CD14-positive monocyte (primary cell): ENCODE measurements around the gene PLG. TPM values are rescaled to one million over a fixed set of nuclear protein-coding genes. Genes with fewer than 3 reads are reported as not detected.

Source experiments
- DNase-seq, 3 donors: peaks; one replicate each; pipeline ENCODE4 v3.0.0-alpha.2; 2011 to 2022
- H2AFZ ChIP-seq: 2 replicates; pipeline ENCODE4 v1.6.0; 2012; ENCODE audit warnings: mild to moderate bottlenecking, low read depth, low read length, inconsistent platforms; ENCODE audit not compliant: insufficient read depth, poor library complexity, severe bottlenecking
- H3K27ac ChIP-seq, 2 donors: 1 replicate in 1 of 2; 2 replicates in 1 of 2; pipeline ENCODE4 v1.5.1; 2012 to 2013; ENCODE audit warnings: low read length in 2 of 2, control low read depth in 1 of 2, inconsistent platforms in 1 of 2, low read depth in 1 of 2, mild to moderate bottlenecking in 1 of 2
- H3K27me3 ChIP-seq, 2 donors: one replicate each; pipeline versions ENCODE4 v1.6.0 to v1.6.1; 2011 to 2013; ENCODE audit warnings: low read length in 2 of 2; ENCODE audit not compliant: control insufficient read depth in 2 of 2, insufficient read depth in 2 of 2
- H3K36me3 ChIP-seq, 2 donors: replicated peaks in 1 of 2; 1 replicate in 1 of 2; 2 replicates in 1 of 2; pipeline versions ENCODE4 v1.5.1 to v1.6.1; 2012 to 2013; ENCODE audit warnings: low read length in 2 of 2, control low read depth in 1 of 2, inconsistent platforms in 1 of 2, mild to moderate bottlenecking in 1 of 2; ENCODE audit not compliant: insufficient read depth in 2 of 2, control insufficient read depth in 1 of 2
- H3K4me1 ChIP-seq, 2 donors: 1 replicate in 1 of 2; 2 replicates in 1 of 2; pipeline versions ENCODE4 v1.5.1 to v1.6.1; 2012 to 2013; ENCODE audit warnings: low read length in 2 of 2, control low read depth in 1 of 2, inconsistent platforms in 1 of 2, mild to moderate bottlenecking in 1 of 2, moderate library complexity in 1 of 2; ENCODE audit not compliant: insufficient read depth in 2 of 2, control insufficient read depth in 1 of 2
- H3K4me2 ChIP-seq: replicated peaks from 2 replicates; pipeline ENCODE3; 2012; ENCODE audit warnings: low read length, moderate library complexity, mild to moderate bottlenecking; ENCODE audit not compliant: poor library complexity, severe bottlenecking; ENCODE audit errors: extremely low read depth
- H3K4me3 ChIP-seq, 3 experiments: fragments of 200-600 bp in 1 of 3; sonication (generic) in 1 of 3; replicated peaks in 1 of 3; 1 replicate in 2 of 3; 2 replicates in 1 of 3; pipeline ENCODE4 v1.5.1; 2011 to 2013; ENCODE audit warnings: low read length in 3 of 3, mild to moderate bottlenecking in 3 of 3, control low read depth in 2 of 3, low read depth in 2 of 3, inconsistent platforms in 1 of 3, moderate library complexity in 1 of 3
- H3K79me2 ChIP-seq: 2 replicates; pipeline ENCODE4 v1.6.0; 2012; ENCODE audit warnings: mild to moderate bottlenecking, control low read depth, inconsistent platforms, low read length, moderate library complexity; ENCODE audit not compliant: insufficient read depth
- H3K9ac ChIP-seq: 2 replicates; pipeline ENCODE4 v1.6.0; 2017; ENCODE audit warnings: low read length, mild to moderate bottlenecking; ENCODE audit not compliant: insufficient read depth, poor library complexity, severe bottlenecking
- H3K9me3 ChIP-seq, 2 donors: replicated peaks in 1 of 2; 1 replicate in 1 of 2; 2 replicates in 1 of 2; pipeline versions ENCODE4 v1.5.1 to v1.6.1; 2012 to 2013; ENCODE audit warnings: low read length in 2 of 2, control low read depth in 1 of 2; ENCODE audit not compliant: control insufficient read depth in 1 of 2, insufficient read depth in 1 of 2
- H4K20me1 ChIP-seq: 2 replicates; pipeline ENCODE4 v1.6.0; 2012; ENCODE audit warnings: mild to moderate bottlenecking, low read length, control low read depth, moderate library complexity; ENCODE audit not compliant: insufficient read depth
- H3K27ac Mint-ChIP-seq, 7 donors: one replicate each; pipeline ENCODE4 v1.8.0; 2020; ENCODE audit warnings: mild to moderate bottlenecking in 7 of 7, mixed read lengths in 7 of 7, moderate library complexity in 6 of 7, inconsistent platforms in 2 of 7
- H3K27me3 Mint-ChIP-seq, 3 donors: one replicate each; pipeline ENCODE4 v1.8.0; 2021 to 2022; ENCODE audit warnings: low read depth in 3 of 3, mild to moderate bottlenecking in 3 of 3, mixed read lengths in 3 of 3, moderate library complexity in 3 of 3, inconsistent platforms in 1 of 3
- H3K36me3 Mint-ChIP-seq, 2 donors: one replicate each; pipeline ENCODE4 v1.8.0; 2020; ENCODE audit warnings: mixed read lengths in 2 of 2, inconsistent platforms in 1 of 2, mild to moderate bottlenecking in 1 of 2
- H3K4me1 Mint-ChIP-seq: one replicate; pipeline ENCODE4 v1.8.0; 2020; ENCODE audit warnings: mild to moderate bottlenecking, mixed read lengths
- H3K4me3 Mint-ChIP-seq, 2 donors: one replicate each; pipeline ENCODE4 v1.8.0; 2020; ENCODE audit warnings: mild to moderate bottlenecking in 2 of 2, mixed read lengths in 2 of 2, moderate library complexity in 1 of 2
- H3K9me3 Mint-ChIP-seq, 7 donors: one replicate each; pipeline ENCODE4 v1.8.0; 2020 to 2022; ENCODE audit warnings: mixed read lengths in 7 of 7, mild to moderate bottlenecking in 6 of 7, moderate library complexity in 6 of 7, inconsistent platforms in 2 of 7
- WGBS: methylation state at CpG from one replicate; pipeline ENCODE4 v1.1.5; 2013; ENCODE audit warnings: missing lambda C conversion rate; ENCODE audit not compliant: insufficient coverage; 5-methylcytosine and 5-hydroxymethylcytosine counted together
- intact Hi-C, 2 donors: fragments of 100-400 bp; cut with micrococcal nuclease; formaldehyde crosslinking; loops; one replicate each; pipeline versions ENCODE4 v1.15.0 to v1.15.1; 2023
- polyA plus RNA-seq, 3 donors: library from polyadenylated mRNA; depleted of rRNA in 1 of 3; unstranded in 2 of 3; stranded (reverse) in 1 of 3; fragments of 300-500 nt in 2 of 3; fragments of >200 nt in 1 of 3; fragmentation: Illumina TruSeq in 2 of 3; gene quantifications; 1 replicate in 2 of 3; 2 replicates in 1 of 3; pipeline ENCODE4 v1.2.3, GENCODE V29; 2012 to 2021
- TF ChIP-seq, protein P1 (sequence below): fragments of 200-600 bp; IDR thresholded peaks from one replicate; pipeline ENCODE4 v1.8.0; 2022; ENCODE audit warnings: antibody characterized with exemption, mild to moderate bottlenecking

PLG gene
- polyA plus RNA-seq, 3 donors, result not detected

GRCh38 chr6:160661216-160661615 is 40.8 kb upstream of the PLG start:
- no peak overlapping the region for H3K4me3 ChIP-seq
- no peaks in the 10 kb centered on the region for H3K79me2 ChIP-seq
- peaks cover 0 to 3% of the 10 kb centered on the region in 2 donors for H3K9me3 ChIP-seq
- H3K4me3 Mint-ChIP-seq, result no peak overlapping the region
- no peak overlapping the region for H3K27ac Mint-ChIP-seq
- H2AFZ ChIP-seq, result no peak overlapping the region
- no peak overlapping the region for H3K4me2 ChIP-seq
- H3K27me3 ChIP-seq, result no peaks in the 10 kb centered on the region
- H3K4me1 ChIP-seq, result no peaks in the 10 kb centered on the region
- intact Hi-C loops, result no loop called here
- no peaks in the 10 kb centered on the region for H3K36me3 Mint-ChIP-seq
- no peak overlapping the region for H3K9ac ChIP-seq
- no peaks in the 10 kb centered on the region for H4K20me1 ChIP-seq
- WGBS, result 95% methylated on average over 3 of the region's 3 CpGs
- no peak overlapping the region for H3K27ac ChIP-seq
- H3K36me3 ChIP-seq, result no peaks in the 10 kb centered on the region
- H3K4me1 Mint-ChIP-seq, result no peaks in the 10 kb centered on the region
- no peak for DNase-seq
- peaks cover 0 to 4% (median 0%) of the 10 kb centered on the region in 3 donors for H3K27me3 Mint-ChIP-seq
- TF ChIP-seq, protein P1, sequence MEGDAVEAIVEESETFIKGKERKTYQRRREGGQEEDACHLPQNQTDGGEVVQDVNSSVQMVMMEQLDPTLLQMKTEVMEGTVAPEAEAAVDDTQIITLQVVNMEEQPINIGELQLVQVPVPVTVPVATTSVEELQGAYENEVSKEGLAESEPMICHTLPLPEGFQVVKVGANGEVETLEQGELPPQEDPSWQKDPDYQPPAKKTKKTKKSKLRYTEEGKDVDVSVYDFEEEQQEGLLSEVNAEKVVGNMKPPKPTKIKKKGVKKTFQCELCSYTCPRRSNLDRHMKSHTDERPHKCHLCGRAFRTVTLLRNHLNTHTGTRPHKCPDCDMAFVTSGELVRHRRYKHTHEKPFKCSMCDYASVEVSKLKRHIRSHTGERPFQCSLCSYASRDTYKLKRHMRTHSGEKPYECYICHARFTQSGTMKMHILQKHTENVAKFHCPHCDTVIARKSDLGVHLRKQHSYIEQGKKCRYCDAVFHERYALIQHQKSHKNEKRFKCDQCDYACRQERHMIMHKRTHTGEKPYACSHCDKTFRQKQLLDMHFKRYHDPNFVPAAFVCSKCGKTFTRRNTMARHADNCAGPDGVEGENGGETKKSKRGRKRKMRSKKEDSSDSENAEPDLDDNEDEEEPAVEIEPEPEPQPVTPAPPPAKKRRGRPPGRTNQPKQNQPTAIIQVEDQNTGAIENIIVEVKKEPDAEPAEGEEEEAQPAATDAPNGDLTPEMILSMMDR, result no peak
- H3K9me3 Mint-ChIP-seq, result peaks cover 5 to 14% (median 7%) of the 10 kb centered on the region in 7 donors

DNA sequence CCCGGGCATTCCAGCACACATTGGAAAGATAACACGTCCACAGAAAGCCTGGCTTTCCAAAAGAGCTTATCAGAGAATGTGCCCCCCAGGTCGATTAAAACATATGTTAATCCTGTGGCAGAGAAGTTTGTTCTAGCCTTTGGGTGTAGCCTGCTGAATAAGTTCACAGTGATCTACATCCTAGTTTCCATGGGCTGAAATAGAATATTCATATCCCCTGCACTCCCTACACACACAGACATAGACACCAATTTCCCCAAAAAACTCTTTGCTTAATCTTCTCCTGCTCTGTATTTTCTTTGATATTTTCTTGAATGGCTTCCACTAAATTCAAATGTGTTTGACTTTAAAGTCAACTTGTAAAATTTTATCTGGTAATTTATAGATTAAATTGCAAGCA is 39.6 kb upstream of the PLG start:
- no peaks in the 10 kb centered on the region for H3K4me1 Mint-ChIP-seq
- H3K27me3 Mint-ChIP-seq, result peaks cover 0 to 4% (median 0%) of the 10 kb centered on the region in 3 donors
- Histone ChIP-seq H3K4me1 (no peaks in the 10 kb centered on the region), H4K20me1 (no peaks in the 10 kb centered on the region), H3K27ac (no peak overlapping the region), H3K9me3 (peaks cover 0 to 3% of the 10 kb centered on the region in 2 donors), H3K36me3 (no peaks in the 10 kb centered on the region), H3K27me3 (no peaks in the 10 kb centered on the region), H3K9ac (no peak overlapping the region), H2AFZ (no peak overlapping the region), H3K4me2 (no peak overlapping the region), H3K79me2 (no peaks in the 10 kb centered on the region), H3K4me3 (no peak overlapping the region)
- peaks cover 0 to 8% (median 4%) of the 10 kb centered on the region in 7 donors for H3K9me3 Mint-ChIP-seq
- H3K4me3 Mint-ChIP-seq, result no peak overlapping the region
- WGBS, result 83% methylated on average over 1 of the region's 3 CpGs
- DNase-seq, result no peak
- intact Hi-C loops, result no loop called here
- TF ChIP-seq, protein P1, result no peak
- H3K27ac Mint-ChIP-seq, result no peak overlapping the region
- no peaks in the 10 kb centered on the region for H3K36me3 Mint-ChIP-seq
